K562 treated with DMSO at 1 percent for 12 hours (cell line): Measurements from ENCODE around the gene DRGX. TPM values are rescaled to one million over a fixed set of nuclear protein-coding genes. Genes with fewer than 3 reads are reported as not detected.

Experiments
- total RNA-seq: library from RNA; unstranded; fragments of 300-600 nt; gene quantifications from 2 replicates; pipeline ENCODE4 v1.2.3, GENCODE V29; 2022; ENCODE audit not compliant: insufficient read depth

Gene DRGX
- total RNA-seq, result not detected in 2 replicates

GRCh38 chr10:49395741-49396665 lies at the start of gene DRGX:
Gene DRGX (minus strand): TSS chr10:49396089. CDS start chr10:49395440, 649 bp downstream.

Other genes with a start within 250 kb of the DRGX start
- gene TMEM273, start 207.7 kb downstream of the DRGX start, total RNA-seq, result 102 and 156 TPM in 2 replicates
- gene C10orf71, start 96.9 kb downstream of the DRGX start, total RNA-seq, result 0.14 and 1.3 TPM in 2 replicates
- gene ERCC6, start 143.0 kb upstream of the DRGX start, total RNA-seq, result 5.9 and 13.3 TPM in 2 replicates
- gene SLC18A3, start 214.2 kb upstream of the DRGX start, total RNA-seq, result not detected in 2 replicates
- not detected in 2 replicates for gene CHAT, start 217.9 kb upstream of the DRGX start, total RNA-seq